BJ (cell line): ENCODE results near the gene FCF1. TPM values are rescaled to one million over a fixed set of nuclear protein-coding genes. Genes with fewer than 3 reads are reported as not detected.

ENCODE experiments used
- CTCF ChIA-PET: fragments of 350-600 bp; formaldehyde crosslinking; extraction: SDS; loops from one replicate; lab custom pipeline; 2021; ENCODE audit warnings: antibody characterized with exemption, inconsistent platforms; lab: Yijun Ruan, JAX
- POLR2A ChIA-PET: fragments of 300-600 bp; sonication (Branson Sonifier 250); formaldehyde crosslinking; extraction: SDS; loops from one replicate; lab custom pipeline; 2021; ENCODE audit warnings: antibody characterized with exemption; lab: Charles Lee
- DNase-seq: peaks from one replicate; pipeline ENCODE4 v3.0.0-alpha.2; 2011; ENCODE audit warnings: low read depth
- H3K27me3 ChIP-seq: 2 replicates; pipeline ENCODE4 v1.6.0; 2011; ENCODE audit warnings: low read length; ENCODE audit not compliant: control insufficient read depth, insufficient read depth
- H3K36me3 ChIP-seq: 2 replicates; pipeline ENCODE4 v1.5.1; 2011; ENCODE audit warnings: low read length; ENCODE audit not compliant: control insufficient read depth, insufficient read depth
- H3K4me3 ChIP-seq: 2 replicates; pipeline ENCODE4 v1.5.1; 2011; ENCODE audit warnings: low read depth, mild to moderate bottlenecking, control low read depth, low read length
- polyA minus RNA-seq: library from RNA; depleted of rRNA, polyadenylated mRNA; stranded (reverse); fragments of >200 nt; gene quantifications from 2 replicates; pipeline ENCODE4 v1.2.3, GENCODE V29; 2011; rRNA and poly(A)+ RNA removed
- polyA plus RNA-seq: library from polyadenylated mRNA; depleted of rRNA; stranded (reverse); fragments of >200 nt; gene quantifications from 2 replicates; pipeline ENCODE4 v1.2.3, GENCODE V29; 2011; rRNA removed
- TF ChIP-seq, protein P1 (sequence below): IDR thresholded peaks from 2 replicates; pipeline ENCODE4 v1.5.1; 2011; ENCODE audit warnings: low read depth, mild to moderate bottlenecking, control low read depth, inconsistent platforms, low read length, moderate library complexity; ENCODE audit not compliant: insufficient read depth

Gene FCF1, protein sequence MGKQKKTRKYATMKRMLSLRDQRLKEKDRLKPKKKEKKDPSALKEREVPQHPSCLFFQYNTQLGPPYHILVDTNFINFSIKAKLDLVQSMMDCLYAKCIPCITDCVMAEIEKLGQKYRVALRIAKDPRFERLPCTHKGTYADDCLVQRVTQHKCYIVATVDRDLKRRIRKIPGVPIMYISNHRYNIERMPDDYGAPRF
- polyA plus RNA-seq (30.6 and 70.2 TPM in 2 replicates), polyA minus RNA-seq (19.3 and 21.0 TPM in 2 replicates)

DNA sequence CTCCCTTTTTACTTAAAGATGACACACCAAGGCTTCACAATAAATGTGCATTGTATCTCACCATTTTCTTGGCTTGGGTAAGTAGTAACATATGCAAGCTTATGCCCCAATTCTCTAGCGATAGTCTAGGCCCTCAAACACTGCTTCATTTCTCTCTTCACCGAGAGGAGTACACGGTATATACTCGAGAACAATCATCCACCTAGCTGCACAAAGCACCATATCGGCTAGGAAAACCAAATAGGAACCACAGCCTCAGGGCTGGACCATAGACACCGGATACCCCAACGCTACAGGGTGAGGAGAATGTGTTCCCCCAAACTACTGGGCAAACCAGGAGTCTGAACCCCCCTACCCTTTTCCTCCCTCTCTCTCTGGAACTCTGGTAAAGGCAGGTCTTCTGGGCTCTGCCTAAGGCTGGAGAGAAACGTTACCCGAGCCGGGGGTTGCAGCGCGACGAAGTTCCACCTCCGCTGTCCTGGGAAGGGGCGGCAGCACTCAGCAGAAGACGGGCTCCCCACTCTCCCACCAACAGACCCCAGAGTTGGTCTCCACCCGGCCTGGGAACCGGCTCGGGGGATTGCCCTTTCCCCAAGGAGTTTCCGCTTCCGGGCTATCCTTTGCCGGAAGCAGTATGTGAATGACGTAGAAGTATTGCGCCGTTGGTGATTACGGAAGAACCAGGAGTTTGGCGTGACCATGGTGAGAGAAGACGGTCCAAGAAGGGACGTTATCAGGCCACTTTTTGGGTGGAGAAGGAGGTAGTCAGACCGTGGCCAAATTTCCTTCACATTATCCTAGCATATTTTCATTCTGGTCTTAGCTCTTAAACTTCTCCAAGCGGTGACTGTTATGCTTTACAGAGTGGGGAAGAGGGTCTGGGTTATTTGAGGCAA lies at the start of gene FCF1, which contains the start of gene AREL1:
Gene FCF1 (plus strand): TSS at position 646 of the 896 bp plus-strand sequence. CDS start 54 bp downstream, at position 700.
Gene AREL1 (minus strand): TSS at position 582 of the 896 bp plus-strand sequence. CDS start 27,465 bp downstream, outside the sequence.
- Histone ChIP-seq H3K36me3 (no peaks in the 10 kb centered on the region), H3K4me3 (peak within 1 kb of the TSS; percentile 70), H3K27me3 (no peaks in the 10 kb centered on the region)
- TF ChIP-seq, protein P1, sequence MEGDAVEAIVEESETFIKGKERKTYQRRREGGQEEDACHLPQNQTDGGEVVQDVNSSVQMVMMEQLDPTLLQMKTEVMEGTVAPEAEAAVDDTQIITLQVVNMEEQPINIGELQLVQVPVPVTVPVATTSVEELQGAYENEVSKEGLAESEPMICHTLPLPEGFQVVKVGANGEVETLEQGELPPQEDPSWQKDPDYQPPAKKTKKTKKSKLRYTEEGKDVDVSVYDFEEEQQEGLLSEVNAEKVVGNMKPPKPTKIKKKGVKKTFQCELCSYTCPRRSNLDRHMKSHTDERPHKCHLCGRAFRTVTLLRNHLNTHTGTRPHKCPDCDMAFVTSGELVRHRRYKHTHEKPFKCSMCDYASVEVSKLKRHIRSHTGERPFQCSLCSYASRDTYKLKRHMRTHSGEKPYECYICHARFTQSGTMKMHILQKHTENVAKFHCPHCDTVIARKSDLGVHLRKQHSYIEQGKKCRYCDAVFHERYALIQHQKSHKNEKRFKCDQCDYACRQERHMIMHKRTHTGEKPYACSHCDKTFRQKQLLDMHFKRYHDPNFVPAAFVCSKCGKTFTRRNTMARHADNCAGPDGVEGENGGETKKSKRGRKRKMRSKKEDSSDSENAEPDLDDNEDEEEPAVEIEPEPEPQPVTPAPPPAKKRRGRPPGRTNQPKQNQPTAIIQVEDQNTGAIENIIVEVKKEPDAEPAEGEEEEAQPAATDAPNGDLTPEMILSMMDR = no peak
- ChIA-PET POLR2A (no interaction called here), CTCF (interaction anchor here (0.5 to 1.6 kb wide), 2 partner anchors 24 to 100 kb away, joined by 3 to 6 read pairs; no protein-coding TSS in a partner anchor)
- peak; percentile 39 for DNase-seq

DNA sequence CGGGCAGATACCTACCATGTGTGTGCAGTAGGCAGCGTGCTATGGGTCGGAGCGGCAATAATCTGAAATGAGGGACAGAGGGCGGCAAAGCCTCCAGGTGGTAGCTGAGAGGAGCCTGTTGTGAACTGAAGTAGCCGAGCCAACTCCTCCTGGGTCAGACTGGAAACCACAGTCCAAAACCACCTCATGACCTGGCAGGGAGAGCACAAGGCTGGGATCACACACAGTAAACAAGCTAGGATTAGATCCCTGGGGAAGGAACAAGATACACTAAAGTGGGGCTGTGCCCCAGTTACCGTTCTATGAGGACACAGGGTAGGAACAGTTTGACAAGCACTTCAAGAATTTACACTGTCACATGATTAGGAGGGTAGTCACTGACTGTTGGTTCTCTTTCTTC lies 49.1 kb upstream of the FCF1 start:
- Histone ChIP-seq H3K4me3 (no peak overlapping the region), H3K27me3 (no peaks in the 10 kb centered on the region), H3K36me3 (peaks cover 11% of the 10 kb centered on the region)
- TF ChIP-seq, protein P1 = no peak
- ChIA-PET CTCF (interaction anchor here (0.5 kb wide), 1 partner anchor 30 kb away, joined by 4 read pairs; no protein-coding TSS in a partner anchor), POLR2A (no interaction called here)
- no peak for DNase-seq

DNA sequence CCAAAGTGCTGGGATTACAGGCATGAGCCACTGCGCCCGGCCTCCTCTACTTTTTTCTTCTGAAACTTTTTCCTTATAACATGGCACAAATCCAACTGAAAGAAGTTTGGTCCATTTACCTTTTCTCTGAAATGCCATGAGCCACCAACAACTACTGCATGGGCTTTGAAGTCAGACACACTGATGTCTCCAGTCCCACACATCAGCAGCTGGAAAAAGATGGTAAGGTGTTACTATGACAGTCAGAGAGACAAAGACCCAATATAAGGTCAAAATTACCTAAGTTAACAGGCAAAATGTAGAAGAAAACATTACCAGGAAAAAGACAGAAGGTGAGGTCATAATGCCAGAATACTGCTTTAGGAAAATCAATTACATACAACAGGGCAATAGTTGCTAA lies 48.2 kb upstream of the FCF1 start:
- CTCF ChIA-PET = interaction anchor here (0.7 to 1.3 kb wide), 2 partner anchors 53 to 56 kb away, joined by 3 to 5 read pairs; partner anchors contain the start of gene LTBP2

DNA sequence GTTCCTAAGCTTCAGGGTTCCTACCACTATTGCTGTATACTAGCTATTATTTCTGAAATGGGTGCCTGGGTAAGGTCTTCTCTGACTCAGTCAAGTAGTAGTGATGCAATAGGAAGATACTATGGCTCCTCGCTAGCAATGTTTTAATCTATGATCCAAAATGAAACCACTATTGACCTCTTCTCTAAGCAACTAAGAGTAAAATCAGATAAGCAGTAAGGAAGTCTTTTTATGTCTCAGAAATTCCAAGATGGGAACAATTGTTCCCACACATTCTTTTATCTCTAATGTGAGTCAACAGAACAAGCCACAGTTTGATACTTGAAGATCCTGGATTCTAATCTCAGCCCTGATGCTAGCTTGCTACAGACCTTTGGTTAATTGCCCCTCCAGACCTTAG lies 45.2 kb upstream of the FCF1 start:
- no peaks in the 10 kb centered on the region for H3K27me3 ChIP-seq
- H3K4me3 ChIP-seq = no peak overlapping the region
- peaks cover 12% of the 10 kb centered on the region for H3K36me3 ChIP-seq
- POLR2A ChIA-PET = no interaction called here
- TF ChIP-seq, protein P1 = no peak
- peak; percentile 41 for DNase-seq
- CTCF ChIA-PET = interaction anchor here (1.6 to 2.4 kb wide), 3 partner anchors 13 to 56 kb away, joined by 6 to 22 read pairs (median 6); partner anchors contain the start of gene LTBP2

More for the DNA sequence above, 48.2 kb upstream of the FCF1 start:
- TF ChIP-seq, protein P1 = no peak
- no peak for DNase-seq
- Histone ChIP-seq H3K4me3 (no peak overlapping the region), H3K27me3 (no peaks in the 10 kb centered on the region), H3K36me3 (peaks cover 13% of the 10 kb centered on the region)
- POLR2A ChIA-PET = no interaction called here
